KOPT-K1 (cell line): ENCODE data around the gene OLFM2.

Experiments used
- H3K27ac ChIP-seq: fragments of 200-600 bp; sonication (generic); 2 replicates; pipeline ENCODE4 v1.5.1; 2016; ENCODE audit warnings: antibody characterized with exemption, mild to moderate bottlenecking, low read depth, low read length; ENCODE audit not compliant: poor library complexity, severe bottlenecking
- H3K36me3 ChIP-seq: fragments of 200-600 bp; sonication (generic); 2 replicates; pipeline ENCODE4 v1.5.1; 2017; ENCODE audit warnings: antibody characterized with exemption, mild to moderate bottlenecking, low read length, moderate library complexity; ENCODE audit not compliant: insufficient read depth
- H3K9me3 ChIP-seq: fragments of 200-600 bp; sonication (generic); 2 replicates; pipeline ENCODE4 v1.5.1; 2017; ENCODE audit warnings: antibody characterized with exemption, low read length, mild to moderate bottlenecking; ENCODE audit not compliant: insufficient read depth, poor library complexity, severe bottlenecking

The OLFM2 gene

DNA sequence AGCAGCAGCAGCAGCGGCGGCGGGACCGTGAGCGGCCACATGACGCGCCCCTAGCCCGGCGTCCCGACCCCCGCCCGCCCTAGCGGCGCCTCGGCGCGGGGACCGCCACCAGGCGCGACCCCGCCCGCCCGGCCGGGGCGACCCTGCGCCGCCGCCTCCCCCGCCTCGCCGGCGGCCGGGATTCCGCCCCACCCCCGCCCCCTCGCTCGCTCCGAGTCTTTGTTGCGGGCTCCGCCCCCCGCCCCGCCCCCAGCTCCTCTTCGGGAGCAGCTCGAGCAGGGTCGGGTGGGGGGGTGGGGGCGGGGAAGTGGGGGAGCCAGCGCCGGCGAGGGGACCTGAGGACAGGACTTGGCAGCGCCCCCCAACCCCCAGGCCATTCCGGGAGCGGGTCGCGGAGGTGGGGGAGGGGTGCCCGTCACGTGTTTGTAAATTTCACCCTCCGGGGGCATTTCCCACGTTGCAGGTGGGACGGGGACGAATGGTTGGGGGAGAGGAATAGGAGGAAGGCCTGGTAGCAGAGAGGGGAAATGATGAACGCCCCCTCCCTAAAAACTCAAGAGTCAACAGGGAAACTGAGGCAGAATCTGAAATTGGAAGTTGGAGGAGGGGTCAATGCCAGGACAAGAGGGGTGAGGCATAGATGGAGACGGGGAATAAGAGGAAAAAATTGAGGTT is at the start of gene OLFM2:
OLFM2 (minus strand) TSS at position 190 of the 675 bp plus-strand sequence; CDS start at position 41, 149 bp downstream.
- H3K9me3 ChIP-seq, result peaks cover 1% of the 10 kb centered on the region
- no peak within 1 kb of the TSS for H3K27ac ChIP-seq
- no peaks in the 10 kb centered on the region for H3K36me3 ChIP-seq

- Histone ChIP-seq H3K9me3 (no peaks in the 10 kb centered on the region), H3K36me3 (no peaks in the 10 kb centered on the region), H3K27ac (no peak overlapping the region)
These were observed 45.3 kb upstream of the OLFM2 start for GRCh38 chr19:9981406-9982260.

DNA sequence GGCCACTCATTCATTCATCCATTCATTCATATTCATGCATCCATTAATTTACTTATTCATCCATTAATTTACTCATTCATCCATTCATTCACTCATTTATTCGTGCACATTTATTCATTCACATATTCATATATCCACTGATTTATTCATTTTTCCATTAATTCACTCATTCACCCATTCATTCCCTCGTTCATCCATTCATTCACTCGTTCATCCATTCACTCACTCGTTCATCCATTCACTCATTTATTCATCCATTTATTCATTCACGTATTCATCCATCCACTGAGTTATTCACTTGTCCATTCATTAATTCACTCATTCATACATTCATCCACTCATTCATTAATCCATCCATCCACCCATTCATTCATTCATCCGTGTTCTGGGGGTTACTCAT is 35.8 kb upstream of the OLFM2 start:
- Histone ChIP-seq H3K36me3 (no peaks in the 10 kb centered on the region), H3K9me3 (no peaks in the 10 kb centered on the region)

GRCh38 chr19:9971166-9971897 is 35.0 kb upstream of the OLFM2 start:
- H3K36me3 ChIP-seq, result no peaks in the 10 kb centered on the region
- H3K9me3 ChIP-seq, result no peaks in the 10 kb centered on the region

More for the DNA sequence above, 35.8 kb upstream of the OLFM2 start:
- no peak overlapping the region for H3K27ac ChIP-seq

GRCh38 chr19:9970481-9970880 is 34.2 kb upstream of the OLFM2 start:
- no peaks in the 10 kb centered on the region for H3K36me3 ChIP-seq
- H3K9me3 ChIP-seq, result no peaks in the 10 kb centered on the region
- no peak overlapping the region for H3K27ac ChIP-seq

More at GRCh38 chr19:9971166-9971897, 35.0 kb upstream of the OLFM2 start:
- no peak overlapping the region for H3K27ac ChIP-seq

GRCh38 chr19:9969688-9969975 is 33.3 kb upstream of the OLFM2 start:
- no peak overlapping the region for H3K27ac ChIP-seq
- H3K9me3 ChIP-seq, result no peaks in the 10 kb centered on the region
- no peaks in the 10 kb centered on the region for H3K36me3 ChIP-seq

GRCh38 chr19:9968820-9969687 is 32.7 kb upstream of the OLFM2 start:
- Histone ChIP-seq H3K36me3 (no peaks in the 10 kb centered on the region), H3K9me3 (no peaks in the 10 kb centered on the region), H3K27ac (no peak overlapping the region)

DNA sequence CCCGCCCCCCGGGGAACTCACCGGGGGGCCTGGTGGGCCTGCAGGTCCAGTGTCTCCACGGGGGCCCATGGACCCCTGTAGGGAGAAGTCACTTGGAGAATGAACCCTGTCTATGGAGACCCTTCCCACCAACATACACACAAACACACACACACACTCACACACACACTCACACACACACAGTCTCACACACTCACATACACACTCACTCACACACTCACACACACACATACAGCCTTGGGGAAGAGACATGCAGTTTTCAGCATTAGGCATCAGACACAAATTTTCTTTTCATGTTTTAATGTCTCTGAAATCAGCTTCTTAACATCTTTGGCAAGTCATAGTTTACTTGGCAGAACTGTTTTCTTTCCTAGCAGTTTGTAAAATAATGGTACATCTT is 31.0 kb upstream of the OLFM2 start:
- no peaks in the 10 kb centered on the region for H3K36me3 ChIP-seq
- no peaks in the 10 kb centered on the region for H3K9me3 ChIP-seq
- H3K27ac ChIP-seq, result no peak overlapping the region

DNA sequence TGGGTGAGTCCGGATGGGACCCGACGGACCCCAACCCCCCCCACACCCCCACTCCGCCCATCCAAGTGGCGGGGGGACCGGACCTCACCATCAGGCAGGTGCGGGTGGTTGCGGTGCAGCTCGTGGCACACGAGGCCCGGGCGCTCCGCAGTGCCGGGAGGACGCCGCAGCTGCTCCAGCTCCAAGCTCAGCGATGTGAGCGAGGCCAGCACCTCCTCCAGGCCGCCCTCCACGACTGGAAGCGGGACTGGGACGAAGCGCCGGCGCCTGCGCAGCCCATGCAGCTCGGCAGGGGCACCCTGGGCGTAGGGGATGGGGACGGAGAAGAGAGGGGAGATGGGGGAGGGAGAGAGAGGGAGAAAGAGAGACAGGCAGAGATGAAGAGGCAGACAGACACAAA is 30.1 kb upstream of the OLFM2 start:
- no peak overlapping the region for H3K27ac ChIP-seq
- no peaks in the 10 kb centered on the region for H3K36me3 ChIP-seq
- no peaks in the 10 kb centered on the region for H3K9me3 ChIP-seq

DNA sequence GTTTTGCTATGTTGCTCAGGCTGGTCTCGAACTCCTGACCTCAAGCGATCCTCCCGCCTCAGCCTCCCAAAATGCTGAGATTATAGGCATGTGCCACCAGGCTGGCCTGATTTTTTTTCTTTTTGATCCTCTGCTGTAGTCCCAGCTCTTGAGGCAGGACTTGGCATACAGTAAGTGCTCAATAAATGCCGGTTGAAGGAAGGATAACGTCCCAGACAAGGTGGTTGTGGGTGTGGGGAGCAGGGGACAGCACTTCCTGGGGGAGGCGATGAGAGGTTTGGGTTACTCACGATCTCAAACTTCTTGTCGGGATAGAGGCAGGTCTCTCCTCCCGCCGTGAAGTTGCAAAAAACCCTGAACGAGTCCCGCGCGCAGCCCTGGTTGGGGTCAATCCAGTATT is 29.7 kb upstream of the OLFM2 start:
- Histone ChIP-seq H3K27ac (no peak overlapping the region), H3K9me3 (no peaks in the 10 kb centered on the region), H3K36me3 (no peaks in the 10 kb centered on the region)

DNA sequence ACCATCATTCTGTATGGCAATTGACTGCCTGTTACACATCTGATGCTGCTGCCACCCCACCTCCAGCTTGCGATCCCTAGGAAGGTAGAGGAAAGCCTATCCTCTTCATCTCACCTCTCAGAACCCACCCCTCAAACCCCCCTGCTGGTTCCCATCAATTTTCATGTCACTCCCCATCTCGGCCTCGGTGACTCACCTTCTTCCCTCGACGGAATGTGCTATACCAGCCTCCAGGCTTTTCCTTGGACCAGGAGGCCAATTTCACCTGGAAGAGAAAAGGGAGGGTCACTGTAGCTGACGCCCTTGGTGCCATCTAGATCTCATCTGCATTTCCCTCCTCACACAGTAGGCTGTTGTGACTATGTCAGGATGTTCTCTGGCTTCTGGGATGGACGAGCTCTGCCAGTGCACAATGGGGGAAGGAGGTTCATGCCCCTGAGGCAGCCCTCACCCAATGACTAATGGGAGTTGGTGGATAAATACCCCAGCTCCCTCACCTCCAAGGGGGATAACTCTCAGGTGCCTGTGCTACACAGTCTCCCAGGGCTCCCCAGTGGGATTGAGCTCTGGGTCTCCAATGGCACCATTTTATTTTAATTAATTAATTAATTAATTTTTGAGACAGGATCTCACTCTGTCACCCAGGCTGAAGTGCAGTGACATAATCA is 26.4 kb upstream of the OLFM2 start:
- H3K9me3 ChIP-seq, result no peaks in the 10 kb centered on the region
- H3K27ac ChIP-seq, result no peak overlapping the region

DNA sequence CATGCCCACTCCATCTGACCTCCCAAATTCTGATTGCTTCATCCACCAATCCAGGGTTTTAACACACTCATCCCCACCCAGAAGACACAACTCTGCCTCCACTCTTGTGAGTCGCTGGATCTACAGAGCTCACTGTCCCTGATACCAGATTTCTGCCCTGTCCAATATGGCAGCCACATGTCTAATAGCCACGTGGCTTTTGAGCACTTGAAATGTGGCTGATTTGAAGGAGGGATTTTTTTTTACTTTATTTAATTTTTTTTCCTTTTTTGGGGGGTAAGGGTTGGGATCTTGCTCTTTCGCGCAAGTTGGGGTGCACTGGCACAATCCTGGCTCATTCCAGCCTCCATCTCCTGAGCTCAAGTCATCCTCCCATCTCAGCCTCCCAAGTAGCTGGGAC is 24.8 kb upstream of the OLFM2 start:
- no peak overlapping the region for H3K27ac ChIP-seq

More for the DNA sequence above, 26.4 kb upstream of the OLFM2 start:
- H3K36me3 ChIP-seq, result no peaks in the 10 kb centered on the region

GRCh38 chr19:9958379-9958821 is 22.1 kb upstream of the OLFM2 start:
- Histone ChIP-seq H3K36me3 (no peaks in the 10 kb centered on the region), H3K27ac (no peak overlapping the region), H3K9me3 (no peaks in the 10 kb centered on the region)

More for the DNA sequence above, 24.8 kb upstream of the OLFM2 start:
- H3K9me3 ChIP-seq, result no peaks in the 10 kb centered on the region
- no peaks in the 10 kb centered on the region for H3K36me3 ChIP-seq

DNA sequence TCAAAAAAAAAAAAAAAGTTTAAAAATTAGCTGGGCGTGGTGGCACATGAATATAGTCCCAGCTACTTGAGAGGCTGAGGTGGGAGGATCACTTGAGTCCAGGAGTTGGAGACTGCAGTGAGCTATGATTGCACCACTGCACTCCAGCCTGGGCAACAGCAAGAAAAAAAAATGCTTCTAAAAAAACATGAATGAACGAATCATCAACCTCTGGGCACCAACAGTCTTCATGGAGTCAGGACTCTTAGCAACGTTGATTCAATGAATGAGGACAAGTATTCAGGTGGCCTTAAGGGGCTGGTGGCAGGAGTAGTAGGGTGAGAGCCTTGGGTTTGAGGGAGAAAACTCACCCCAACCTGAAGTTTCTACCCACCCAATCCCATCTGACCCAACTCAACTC is 20.6 kb upstream of the OLFM2 start:
- H3K27ac ChIP-seq, result no peak overlapping the region
- H3K9me3 ChIP-seq, result no peaks in the 10 kb centered on the region
- H3K36me3 ChIP-seq, result no peaks in the 10 kb centered on the region
